Right atrium auricular region (tissue), 2 donors: Measurements from ENCODE around the gene LSR. TPM values are rescaled to one million over a fixed set of nuclear protein-coding genes. Genes with fewer than 3 reads are reported as not detected.

Experiments used
- DNase-seq: peaks from one replicate; pipeline ENCODE4 v3.0.0-alpha.2; 2019; ENCODE audit warnings: low spot score
- H3K27ac ChIP-seq, 2 donors: fragments of 200-600 bp; sonication (generic); 1 replicate in 1 of 2; 2 replicates in 1 of 2; pipeline ENCODE4 v1.5.1; 2016 to 2019
- H3K27me3 ChIP-seq, 2 donors: fragments of 200-600 bp; sonication (generic); one replicate each; pipeline versions ENCODE4 v1.5.1 to v1.6.0; 2017 to 2019
- H3K36me3 ChIP-seq: fragments of 200-600 bp; sonication (generic); one replicate; pipeline ENCODE4 v1.5.1; 2016
- H3K4me1 ChIP-seq, 2 donors: fragments of 200-600 bp; sonication (generic); one replicate each; pipeline versions ENCODE4 v1.5.1 to v1.6.0; 2017 to 2019
- H3K4me3 ChIP-seq, 2 donors: fragments of 200-600 bp; sonication (generic); 1 replicate in 1 of 2; 2 replicates in 1 of 2; pipeline ENCODE4 v1.5.1; 2017 to 2019; ENCODE audit warnings: mild to moderate bottlenecking in 1 of 2, moderate library complexity in 1 of 2
- H3K9me3 ChIP-seq, 2 donors: fragments of 200-600 bp; sonication (generic); one replicate each; pipeline ENCODE4 v1.5.1; 2019
- total RNA-seq, 2 donors: library from RNA; depleted of rRNA; stranded (reverse); fragments of >200 nt; gene quantifications; one replicate each; pipeline ENCODE4 v1.1.0, GENCODE V29; 2016
- TF ChIP-seq, protein P1 (sequence below), 2 donors: fragments of 200-600 bp; sonication (generic); IDR thresholded peaks; one replicate each; pipeline ENCODE4 v1.5.1; 2019; ENCODE audit warnings: antibody characterized with exemption in 2 of 2

LSR gene, protein sequence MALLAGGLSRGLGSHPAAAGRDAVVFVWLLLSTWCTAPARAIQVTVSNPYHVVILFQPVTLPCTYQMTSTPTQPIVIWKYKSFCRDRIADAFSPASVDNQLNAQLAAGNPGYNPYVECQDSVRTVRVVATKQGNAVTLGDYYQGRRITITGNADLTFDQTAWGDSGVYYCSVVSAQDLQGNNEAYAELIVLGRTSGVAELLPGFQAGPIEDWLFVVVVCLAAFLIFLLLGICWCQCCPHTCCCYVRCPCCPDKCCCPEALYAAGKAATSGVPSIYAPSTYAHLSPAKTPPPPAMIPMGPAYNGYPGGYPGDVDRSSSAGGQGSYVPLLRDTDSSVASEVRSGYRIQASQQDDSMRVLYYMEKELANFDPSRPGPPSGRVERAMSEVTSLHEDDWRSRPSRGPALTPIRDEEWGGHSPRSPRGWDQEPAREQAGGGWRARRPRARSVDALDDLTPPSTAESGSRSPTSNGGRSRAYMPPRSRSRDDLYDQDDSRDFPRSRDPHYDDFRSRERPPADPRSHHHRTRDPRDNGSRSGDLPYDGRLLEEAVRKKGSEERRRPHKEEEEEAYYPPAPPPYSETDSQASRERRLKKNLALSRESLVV
- total RNA-seq: 10 to 100 TPM in 1 of 2 donors, 1 to 10 TPM in 1; 7.6 to 20.1 TPM

- peak within 1 kb of the TSS; percentile 61 for H3K27ac ChIP-seq
- peak within 1 kb of the TSS; percentile 40 to 56 for H3K4me3 ChIP-seq
- peak; percentile 56 for DNase-seq
- peaks cover 0 to 25% of the 10 kb centered on the region in 2 donors for H3K4me1 ChIP-seq
- TF ChIP-seq, protein P1, sequence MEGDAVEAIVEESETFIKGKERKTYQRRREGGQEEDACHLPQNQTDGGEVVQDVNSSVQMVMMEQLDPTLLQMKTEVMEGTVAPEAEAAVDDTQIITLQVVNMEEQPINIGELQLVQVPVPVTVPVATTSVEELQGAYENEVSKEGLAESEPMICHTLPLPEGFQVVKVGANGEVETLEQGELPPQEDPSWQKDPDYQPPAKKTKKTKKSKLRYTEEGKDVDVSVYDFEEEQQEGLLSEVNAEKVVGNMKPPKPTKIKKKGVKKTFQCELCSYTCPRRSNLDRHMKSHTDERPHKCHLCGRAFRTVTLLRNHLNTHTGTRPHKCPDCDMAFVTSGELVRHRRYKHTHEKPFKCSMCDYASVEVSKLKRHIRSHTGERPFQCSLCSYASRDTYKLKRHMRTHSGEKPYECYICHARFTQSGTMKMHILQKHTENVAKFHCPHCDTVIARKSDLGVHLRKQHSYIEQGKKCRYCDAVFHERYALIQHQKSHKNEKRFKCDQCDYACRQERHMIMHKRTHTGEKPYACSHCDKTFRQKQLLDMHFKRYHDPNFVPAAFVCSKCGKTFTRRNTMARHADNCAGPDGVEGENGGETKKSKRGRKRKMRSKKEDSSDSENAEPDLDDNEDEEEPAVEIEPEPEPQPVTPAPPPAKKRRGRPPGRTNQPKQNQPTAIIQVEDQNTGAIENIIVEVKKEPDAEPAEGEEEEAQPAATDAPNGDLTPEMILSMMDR (IDR thresholded peaks at IDR 0.05): no peak
- no peaks in the 10 kb centered on the region for H3K36me3 ChIP-seq
- peaks cover 0 to 5% of the 10 kb centered on the region in 2 donors for H3K27me3 ChIP-seq
- no peaks in the 10 kb centered on the region for H3K9me3 ChIP-seq
Measured at GRCh38 chr19:35248310-35249145, at the start of gene LSR. Gene LSR, plus strand, starts transcription at chr19:35249002. Its CDS starts 21 bp downstream, at chr19:35249023.

DNA sequence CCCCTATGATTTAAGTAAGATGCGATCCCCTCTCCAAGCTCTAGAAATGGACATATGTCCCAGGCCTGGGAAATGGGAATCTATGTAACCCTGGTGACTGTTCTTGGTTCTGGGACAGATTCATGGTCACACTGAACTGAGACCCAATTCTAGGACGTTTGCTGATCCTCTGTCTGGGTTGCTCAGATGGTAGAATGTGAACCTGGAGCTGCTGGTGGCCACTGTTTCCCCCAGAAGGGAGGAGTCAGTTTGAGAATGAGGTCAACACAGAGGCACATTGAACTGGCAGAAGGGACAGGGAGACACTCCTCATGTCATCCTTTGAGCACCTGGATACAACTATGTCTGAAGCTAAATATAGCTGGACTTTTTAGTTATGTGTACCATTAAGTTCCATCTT, 49.3 kb upstream of the LSR start:
- Histone ChIP-seq H3K36me3 (no peaks in the 10 kb centered on the region), H3K27me3 (no peaks in the 10 kb centered on the region), H3K9me3 (no peaks in the 10 kb centered on the region), H3K4me3 (no peak overlapping the region), H3K27ac (no peak overlapping the region), H3K4me1 (no peaks in the 10 kb centered on the region)
- DNase-seq: no peak
- TF ChIP-seq, protein P1 (IDR thresholded peaks at IDR 0.05): no peak

DNA sequence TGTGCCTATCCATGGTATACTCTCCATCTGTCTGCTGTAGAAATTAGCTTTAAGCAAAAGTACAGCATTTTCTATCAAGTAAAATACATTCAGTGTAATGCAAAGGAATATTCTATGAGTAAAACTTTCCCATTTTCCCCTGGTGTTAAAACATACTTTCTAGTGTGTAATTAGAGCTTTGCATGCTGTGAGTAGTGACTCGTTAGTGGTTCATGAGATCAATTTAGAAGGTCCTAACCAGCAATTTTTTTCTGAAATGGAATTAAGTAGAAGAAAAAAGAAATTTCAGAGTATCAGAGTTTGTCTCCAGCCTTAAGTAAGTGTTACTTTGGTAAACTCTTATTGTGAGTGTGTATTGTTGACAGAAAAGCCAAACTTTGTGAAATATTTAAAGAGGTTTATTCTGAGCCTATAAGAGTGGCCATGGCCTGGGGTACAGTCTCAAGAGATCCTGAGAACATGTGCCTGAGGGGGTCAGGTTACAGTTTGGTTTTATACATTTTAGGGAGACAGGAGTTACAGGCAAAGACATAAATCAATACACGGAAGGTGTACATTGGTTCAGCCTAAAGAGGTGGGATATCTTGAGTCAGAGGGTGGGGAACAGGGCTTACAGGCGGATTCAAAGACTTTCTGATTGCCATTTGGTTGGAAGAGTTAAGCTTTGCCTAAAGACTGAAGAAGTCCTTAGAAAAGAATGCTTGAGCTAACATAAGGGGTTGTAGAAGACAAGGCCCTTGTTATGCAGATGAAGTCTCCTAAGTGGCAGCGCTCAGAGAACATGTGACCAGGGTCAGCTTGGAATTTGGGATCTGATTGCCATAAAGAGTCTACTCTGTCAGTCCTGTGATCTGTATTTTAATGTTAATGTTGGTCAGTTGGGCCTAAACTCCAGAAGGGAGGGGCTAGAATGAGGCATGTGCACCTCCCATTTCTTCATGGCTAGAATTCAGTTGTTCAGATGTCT, 45.8 kb upstream of the LSR start:
- H3K36me3 ChIP-seq: no peaks in the 10 kb centered on the region
- H3K4me3 ChIP-seq: no peak overlapping the region
- no peaks in the 10 kb centered on the region for H3K9me3 ChIP-seq
- H3K27ac ChIP-seq: no peak overlapping the region
- TF ChIP-seq, protein P1 (IDR thresholded peaks at IDR 0.05): no peak
- no peak for DNase-seq
- no peaks in the 10 kb centered on the region for H3K4me1 ChIP-seq
- no peaks in the 10 kb centered on the region for H3K27me3 ChIP-seq

- no peaks in the 10 kb centered on the region for H3K36me3 ChIP-seq
- H3K4me3 ChIP-seq: no peak overlapping the region
- no peaks in the 10 kb centered on the region for H3K9me3 ChIP-seq
- no peak overlapping the region for H3K27ac ChIP-seq
- H3K4me1 ChIP-seq: no peaks in the 10 kb centered on the region
- no peaks in the 10 kb centered on the region for H3K27me3 ChIP-seq
- no peak for DNase-seq
- TF ChIP-seq, protein P1 (IDR thresholded peaks at IDR 0.05): no peak
Measured at GRCh38 chr19:35204799-35205732, 43.7 kb upstream of the LSR start.
